Measurements from ENCODE around the gene OXTR. TPM values are rescaled to one million over a fixed set of nuclear protein-coding genes. Genes with fewer than 3 reads are reported as not detected.

Gene OXTR
- total and polyA plus RNA-seq, 2 of the 13 experiments (the other 11 are each of a cell fraction or from before 2014, with no cell fraction given) = 0.36 to 0.95 TPM

DNA sequence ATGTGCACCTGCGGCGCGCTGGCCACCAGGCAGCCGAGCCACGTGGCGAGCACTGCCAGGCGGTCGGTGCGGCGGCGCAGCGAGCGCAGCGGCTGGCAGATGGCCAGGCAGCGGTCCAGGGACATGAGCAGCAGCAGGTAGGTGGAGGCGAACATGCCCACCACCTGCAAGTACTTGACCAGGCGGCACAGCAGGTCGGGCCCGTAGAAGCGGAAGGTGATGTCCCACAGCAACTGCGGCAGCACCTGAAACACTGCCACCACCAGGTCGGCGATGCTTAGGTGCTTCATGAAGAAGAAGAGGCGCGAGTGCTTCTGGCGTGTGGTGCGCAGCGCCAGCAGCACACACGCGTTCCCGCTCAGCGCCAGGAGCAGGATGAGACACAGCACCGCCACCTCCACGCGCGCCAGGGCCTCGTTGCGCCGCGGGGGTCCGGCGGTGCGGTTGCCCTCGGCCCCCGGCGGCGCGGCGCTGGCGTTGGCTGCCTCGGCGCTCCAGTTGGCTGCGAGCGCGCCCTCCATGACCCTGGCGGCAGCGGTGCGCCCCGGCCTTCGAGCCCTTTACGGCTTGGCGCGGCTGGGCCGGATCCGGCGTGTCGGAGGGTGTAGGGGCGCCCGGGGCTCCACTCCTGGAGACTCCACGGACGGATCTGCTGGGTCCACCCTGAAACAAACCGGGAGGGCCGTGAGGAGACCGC lies 1.6 kb downstream of the OXTR start:
- no TSS peak for BruUV-seq (replicated peaks)
- ATAC-seq = peak; percentile 71
- POLR2A ChIA-PET = no interaction called here
- H3K9ac ChIP-seq (ENCODE audit: insufficient read depth, low read depth, low read length) = no peak overlapping the region
- H2AFZ ChIP-seq (ENCODE audit: low read length) = no peak overlapping the region
- no peaks in the 10 kb centered on the region for H3K36me3 ChIP-seq (replicated peaks in 1 of 2; ENCODE audit: control insufficient read depth in 1 of 2, insufficient read depth in 2 of 2, low read length in 2 of 2)
- H3K4me3 ChIP-seq (replicated peaks in 1 of 3; ENCODE audit: insufficient read depth in 1 of 3, low read depth in 2 of 3, low read length in 3 of 3) = peak overlapping the region in 1 of 3 experiments; percentile 53; a peak in 1 of 6 replicates
- H3K9me3 ChIP-seq (ENCODE audit: low read length) = no peaks in the 10 kb centered on the region
- H3K27me3 ChIP-seq (ENCODE audit: control insufficient read depth in 1 of 2, insufficient read depth in 2 of 2, low read length in 2 of 2) = peaks cover 0 to 9% of the 10 kb centered on the region in 2 experiments; a peak in 2 of 5 replicates
- peak; percentile 28 for DNase-seq (ENCODE audit: low spot score)
- intact Hi-C loops (cut with micrococcal nuclease; ENCODE audit: unreplicated experiment) (no loop called here), in situ Hi-C loops (cut with HindIII; ENCODE audit: extremely low pct_ligation_motif_present, low pct_unique_long_range_greater_than_20kb) (no loop called here)
- H3K27ac ChIP-seq (ENCODE audit: extremely low read length, insufficient read depth, low read length) = no peak overlapping the region
- no peak for FAIRE-seq
- CTCF ChIA-PET (ENCODE audit: low intra/inter-chr PET ratio, low total read pairs) = interaction anchor here (2.2 kb wide), 1 partner anchor 105 kb away, joined by 8 read pairs; no protein-coding TSS in a partner anchor
- peak overlapping the region; percentile 70 for H3K4me2 ChIP-seq (ENCODE audit: low read depth, low read length)
- WGBS (ENCODE audit: low lambda C conversion rate) = 90% methylated on average over 13 of the region's 74 CpGs
- no peaks in the 10 kb centered on the region for H4K20me1 ChIP-seq (ENCODE audit: insufficient read depth, low read length)
- no peaks in the 10 kb centered on the region for H3K79me2 ChIP-seq (ENCODE audit: insufficient read depth, low read length)
- H3K4me1 ChIP-seq (ENCODE audit: insufficient read depth, low read length) = peaks cover 36% of the 10 kb centered on the region
- TF ChIP-seq ZNF816 (CRISPR knock-in tag; IDR thresholded peaks at IDR 0.05; ENCODE audit: borderline replicate concordance) (no peak), RORA (CRISPR knock-in tag; IDR thresholded peaks at IDR 0.05) (no peak), SRY (CRISPR knock-in tag; IDR thresholded peaks at IDR 0.05) (no peak), MZF1 (CRISPR knock-in tag; IDR thresholded peaks at IDR 0.05; ENCODE audit: borderline replicate concordance) (no peak), RAD21 (CRISPR knock-in tag; IDR thresholded peaks at IDR 0.05) (0 out of 2 replicates have a peak, but pooled peaks have one; percentile 13), SRSF9 (IDR thresholded peaks at IDR 0.05; ENCODE audit: borderline replicate concordance, insufficient read depth, low read depth, low read length, poor library complexity, severe bottlenecking) (no peak), CBFB (CRISPR knock-in tag; IDR thresholded peaks at IDR 0.05) (peak; percentile 45; the same call in 1 of the 2 replicates), ZNF224 (CRISPR knock-in tag; IDR thresholded peaks at IDR 0.05) (no peak), MEIS2 (CRISPR knock-in tag; IDR thresholded peaks at IDR 0.05) (no peak), PHF20 (CRISPR knock-in tag; IDR thresholded peaks at IDR 0.05) (no peak), MAFG (CRISPR knock-in tag; IDR thresholded peaks at IDR 0.05) (no peak), HOXA3 (CRISPR knock-in tag; IDR thresholded peaks at IDR 0.05) (peak; percentile 42; the same call in 1 of the 2 replicates), DNMT1 (CRISPR knock-in tag; IDR thresholded peaks at IDR 0.05) (0 out of 2 replicates have a peak, but pooled peaks have one; percentile 16), NCOA2 (CRISPR knock-in tag; IDR thresholded peaks at IDR 0.05) (no peak)
- TF ChIP-seq, protein P1, sequence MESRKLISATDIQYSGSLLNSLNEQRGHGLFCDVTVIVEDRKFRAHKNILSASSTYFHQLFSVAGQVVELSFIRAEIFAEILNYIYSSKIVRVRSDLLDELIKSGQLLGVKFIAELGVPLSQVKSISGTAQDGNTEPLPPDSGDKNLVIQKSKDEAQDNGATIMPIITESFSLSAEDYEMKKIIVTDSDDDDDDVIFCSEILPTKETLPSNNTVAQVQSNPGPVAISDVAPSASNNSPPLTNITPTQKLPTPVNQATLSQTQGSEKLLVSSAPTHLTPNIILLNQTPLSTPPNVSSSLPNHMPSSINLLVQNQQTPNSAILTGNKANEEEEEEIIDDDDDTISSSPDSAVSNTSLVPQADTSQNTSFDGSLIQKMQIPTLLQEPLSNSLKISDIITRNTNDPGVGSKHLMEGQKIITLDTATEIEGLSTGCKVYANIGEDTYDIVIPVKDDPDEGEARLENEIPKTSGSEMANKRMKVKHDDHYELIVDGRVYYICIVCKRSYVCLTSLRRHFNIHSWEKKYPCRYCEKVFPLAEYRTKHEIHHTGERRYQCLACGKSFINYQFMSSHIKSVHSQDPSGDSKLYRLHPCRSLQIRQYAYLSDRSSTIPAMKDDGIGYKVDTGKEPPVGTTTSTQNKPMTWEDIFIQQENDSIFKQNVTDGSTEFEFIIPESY (CRISPR knock-in tag; IDR thresholded peaks at IDR 0.05) = peak; percentile 84
- TF ChIP-seq, protein P2, sequence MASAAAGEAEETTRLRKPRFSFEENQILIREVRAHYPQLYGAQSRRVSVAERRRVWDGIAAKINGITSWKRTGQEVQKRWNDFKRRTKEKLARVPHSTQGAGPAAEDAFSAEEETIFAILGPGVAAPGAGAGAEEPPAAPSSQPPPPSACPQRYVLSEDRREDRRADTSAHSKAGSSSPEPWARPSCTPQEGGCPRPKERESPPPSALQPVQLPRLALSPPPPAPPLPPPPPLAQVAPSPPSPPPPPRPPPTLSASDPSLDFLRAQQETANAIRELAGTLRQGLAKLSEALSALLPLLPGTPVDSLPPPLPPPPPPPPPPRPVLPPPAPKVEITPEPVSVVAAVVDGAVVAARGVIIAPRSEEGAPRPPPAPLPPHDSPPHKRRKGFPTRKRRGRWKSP (CRISPR knock-in tag; IDR thresholded peaks at IDR 0.05) = 0 out of 2 replicates have a peak, but pooled peaks have one; percentile 30
- TF ChIP-seq, protein P3, sequence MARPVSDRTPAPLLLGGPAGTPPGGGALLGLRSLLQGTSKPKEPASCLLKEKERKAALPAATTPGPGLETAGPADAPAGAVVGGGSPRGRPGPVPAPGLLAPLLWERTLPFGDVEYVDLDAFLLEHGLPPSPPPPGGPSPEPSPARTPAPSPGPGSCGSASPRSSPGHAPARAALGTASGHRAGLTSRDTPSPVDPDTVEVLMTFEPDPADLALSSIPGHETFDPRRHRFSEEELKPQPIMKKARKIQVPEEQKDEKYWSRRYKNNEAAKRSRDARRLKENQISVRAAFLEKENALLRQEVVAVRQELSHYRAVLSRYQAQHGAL (CRISPR knock-in tag; IDR thresholded peaks at IDR 0.05; ENCODE audit: not compliant biosample characterization) = no peak
